ENCODE measurements around the gene RSPO1. TPM values are rescaled to one million over a fixed set of nuclear protein-coding genes. Genes with fewer than 3 reads are reported as not detected.

Gene RSPO1
- total and polyA plus RNA-seq, 2 donors (not counting 1 experiment from before 2014, with no cell fraction given), result not detected

- Histone ChIP-seq H2AFZ (ENCODE audit: insufficient read depth, low read depth, low read length, poor library complexity, severe bottlenecking) (no peak overlapping the region), H3K9ac (ENCODE audit: low read length) (no peak overlapping the region), H3K9me3 (ENCODE audit: control extremely low read depth in 1 of 3, control insufficient read depth in 2 of 3, insufficient read depth in 1 of 3, low read length in 2 of 3) (no peaks in the 10 kb centered on the region), H3K4me1 (ENCODE audit: control insufficient read depth in 2 of 2, insufficient read depth in 2 of 2, low read length in 2 of 2) (peaks cover 25 to 39% of the 10 kb centered on the region in 2 donors), H3K27me3 (replicated peaks in 1 of 4; ENCODE audit: control extremely low read depth in 1 of 4, control insufficient read depth in 3 of 4, insufficient read depth in 4 of 4, low read length in 3 of 4) (no peaks in the 10 kb centered on the region), H3K36me3 (replicated peaks in 1 of 2; ENCODE audit: control extremely low read depth in 1 of 2, control insufficient read depth in 1 of 2, extremely low read depth in 1 of 2, insufficient read depth in 2 of 2, low read length in 1 of 2) (peaks cover 8% of the 10 kb centered on the region in 2 experiments), H3K27ac (ENCODE audit: low read length in 2 of 2) (no peak overlapping the region), H4K20me1 (ENCODE audit: control insufficient read depth, insufficient read depth, low read length, poor library complexity, severe bottlenecking) (no peaks in the 10 kb centered on the region), H3K4me3 (ENCODE audit: control extremely low read depth in 1 of 5, extremely low read depth in 1 of 5, insufficient read depth in 1 of 5, low read depth in 2 of 5, low read length in 4 of 5) (no peak overlapping the region), H3K4me2 (replicated peaks; ENCODE audit: low read depth, low read length, poor library complexity, severe bottlenecking) (no peak overlapping the region), H3K79me2 (ENCODE audit: control insufficient read depth, insufficient read depth, low read length) (no peaks in the 10 kb centered on the region)
- intact Hi-C loops (cut with micrococcal nuclease), result no loop called here
- no peak for ATAC-seq (ENCODE audit: low read depth)
- H3K27ac Mint-ChIP-seq, result peak overlapping the region; percentile 20
- peaks cover 32% of the 10 kb centered on the region for H3K4me1 Mint-ChIP-seq
- TF ChIP-seq CTCF (IDR thresholded peaks at IDR 0.05) (no peak), EZH2 (IDR thresholded peaks at IDR 0.05; ENCODE audit: borderline replicate concordance, insufficient read depth, low read depth, low read length, poor library complexity, severe bottlenecking) (no peak)
- POLR2A ChIA-PET, result no interaction called here
- no peaks in the 10 kb centered on the region for H3K27me3 Mint-ChIP-seq
- H3K4me3 Mint-ChIP-seq, result no peak overlapping the region
- H3K9me3 Mint-ChIP-seq (ENCODE audit: insufficient read depth), result no peaks in the 10 kb centered on the region
- no peak for DNase-seq
- WGBS (ENCODE audit: insufficient coverage), result 86% methylated on average over 3 of the region's 5 CpGs
- CTCF ChIA-PET, result interaction anchor here (1.1 to 15.6 kb wide), 2 partner anchors 10 to 74 kb away, joined by 4 to 328 read pairs; no protein-coding TSS in a partner anchor
Measured at GRCh38 chr1:37677808-37678207, 43.1 kb upstream of the RSPO1 start.

DNA sequence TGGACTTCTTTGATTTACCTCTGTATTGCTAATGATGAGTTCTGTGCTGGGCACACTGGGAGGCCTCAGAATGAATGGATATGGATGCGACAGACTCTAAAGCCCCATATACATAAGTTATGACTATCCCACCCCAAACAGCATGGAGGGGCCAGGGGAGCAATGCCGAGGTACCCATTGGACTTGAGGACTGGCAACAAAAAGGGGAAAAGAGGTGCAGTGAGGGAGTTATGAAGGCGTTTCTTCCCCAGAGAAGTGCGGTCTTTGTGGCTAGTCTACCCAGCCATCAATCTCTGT is 42.4 kb upstream of the RSPO1 start:
- H3K9me3 ChIP-seq (ENCODE audit: control extremely low read depth in 1 of 3, control insufficient read depth in 2 of 3, insufficient read depth in 1 of 3, low read length in 2 of 3), result no peaks in the 10 kb centered on the region
- H3K4me3 Mint-ChIP-seq, result peak overlapping the region; percentile 24
- intact Hi-C loops (cut with micrococcal nuclease), result no loop called here
- CTCF ChIA-PET, result interaction anchor here (1.2 to 15.6 kb wide), 3 partner anchors 12 to 73 kb away, joined by 3 to 328 read pairs (median 4); a partner anchor contains a TSS
- H3K79me2 ChIP-seq (ENCODE audit: control insufficient read depth, insufficient read depth, low read length), result no peaks in the 10 kb centered on the region
- no peaks in the 10 kb centered on the region for H4K20me1 ChIP-seq (ENCODE audit: control insufficient read depth, insufficient read depth, low read length, poor library complexity, severe bottlenecking)
- H3K4me1 ChIP-seq (ENCODE audit: control insufficient read depth in 2 of 2, insufficient read depth in 2 of 2, low read length in 2 of 2), result peaks cover 22 to 37% of the 10 kb centered on the region in 2 donors
- peak overlapping the region; percentile 87 for H2AFZ ChIP-seq (ENCODE audit: insufficient read depth, low read depth, low read length, poor library complexity, severe bottlenecking)
- no CpG with 5 or more reads among the region's 4 CpGs for WGBS (ENCODE audit: insufficient coverage)
- H3K4me3 ChIP-seq (ENCODE audit: control extremely low read depth in 1 of 5, extremely low read depth in 1 of 5, insufficient read depth in 1 of 5, low read depth in 2 of 5, low read length in 4 of 5), result no peak overlapping the region
- H3K27ac Mint-ChIP-seq, result peak overlapping the region; percentile 95
- H3K4me1 Mint-ChIP-seq, result peaks cover 29% of the 10 kb centered on the region
- H3K36me3 ChIP-seq (replicated peaks in 1 of 2; ENCODE audit: control extremely low read depth in 1 of 2, control insufficient read depth in 1 of 2, extremely low read depth in 1 of 2, insufficient read depth in 2 of 2, low read length in 1 of 2), result peaks cover 4 to 5% of the 10 kb centered on the region in 2 experiments
- peaks cover 0 to 3% (median 0%) of the 10 kb centered on the region in 4 experiments for H3K27me3 ChIP-seq (replicated peaks in 1 of 4; ENCODE audit: control extremely low read depth in 1 of 4, control insufficient read depth in 3 of 4, insufficient read depth in 4 of 4, low read length in 3 of 4)
- H3K27ac ChIP-seq (ENCODE audit: low read length in 2 of 2), result no peak overlapping the region
- no peak overlapping the region for H3K9ac ChIP-seq (ENCODE audit: low read length)
- no peak for DNase-seq
- POLR2A ChIA-PET, result interaction anchor here (1.6 kb wide), 1 partner anchor 14 kb away, joined by 5 read pairs; a partner anchor contains a TSS
- no peak overlapping the region for H3K4me2 ChIP-seq (replicated peaks; ENCODE audit: low read depth, low read length, poor library complexity, severe bottlenecking)
- no peaks in the 10 kb centered on the region for H3K9me3 Mint-ChIP-seq (ENCODE audit: insufficient read depth)
- no peak for ATAC-seq (ENCODE audit: low read depth)
- TF ChIP-seq EZH2 (IDR thresholded peaks at IDR 0.05; ENCODE audit: borderline replicate concordance, insufficient read depth, low read depth, low read length, poor library complexity, severe bottlenecking) (no peak), CTCF (IDR thresholded peaks at IDR 0.05) (no peak)
- H3K27me3 Mint-ChIP-seq, result peaks cover 1% of the 10 kb centered on the region

All from B cell (primary cell).